ENCODE measurements around the gene ALDH3B2. TPM values are rescaled to one million over a fixed set of nuclear protein-coding genes. Genes with fewer than 3 reads are reported as not detected.

The ALDH3B2 gene
- total RNA-seq, 1 experiment from 2014 or later = not detected

DNA sequence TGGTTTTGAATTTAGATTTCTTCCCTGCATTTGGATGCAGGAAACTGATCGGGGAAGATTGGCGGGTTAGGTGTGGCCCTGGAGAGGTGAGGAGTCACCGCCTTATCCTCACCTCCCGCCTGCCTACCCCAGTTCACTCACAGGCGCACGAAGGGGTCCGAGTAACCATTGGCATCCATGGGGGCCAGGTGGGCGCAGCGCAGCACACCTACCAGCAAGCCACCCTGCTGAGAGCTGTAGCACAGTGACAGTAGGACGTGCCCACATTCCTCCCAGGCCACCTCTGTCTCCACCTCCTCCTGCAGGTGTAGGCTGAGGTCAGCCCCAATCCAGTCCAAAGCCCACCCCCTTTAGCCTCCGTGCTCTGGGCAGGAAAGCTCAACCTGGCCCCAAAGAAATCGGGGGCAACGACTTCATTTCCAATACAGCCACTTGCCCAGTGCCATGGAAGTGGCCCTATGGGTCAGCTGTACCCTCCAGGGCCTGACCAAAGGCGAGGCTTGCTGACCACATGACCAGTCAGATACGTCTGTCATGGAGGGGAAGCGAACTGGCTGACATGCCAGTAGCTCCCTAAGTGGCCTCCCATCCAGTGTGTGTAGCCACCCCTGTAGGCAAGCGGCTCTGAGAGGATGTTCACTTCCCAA, 61.0 kb downstream of the ALDH3B2 start:
- H3K9me3 ChIP-seq (ENCODE audit: control insufficient read depth in 1 of 2, insufficient read depth in 1 of 2, low read depth in 1 of 2, low read length in 2 of 2) = no peaks in the 10 kb centered on the region
- TF ChIP-seq ZFX (IDR thresholded peaks at IDR 0.05) = no peak
- TF ChIP-seq ZNF274 (IDR thresholded peaks at IDR 0.05; ENCODE audit: low read depth, low read length) = no peak
- TF ChIP-seq, protein P1, sequence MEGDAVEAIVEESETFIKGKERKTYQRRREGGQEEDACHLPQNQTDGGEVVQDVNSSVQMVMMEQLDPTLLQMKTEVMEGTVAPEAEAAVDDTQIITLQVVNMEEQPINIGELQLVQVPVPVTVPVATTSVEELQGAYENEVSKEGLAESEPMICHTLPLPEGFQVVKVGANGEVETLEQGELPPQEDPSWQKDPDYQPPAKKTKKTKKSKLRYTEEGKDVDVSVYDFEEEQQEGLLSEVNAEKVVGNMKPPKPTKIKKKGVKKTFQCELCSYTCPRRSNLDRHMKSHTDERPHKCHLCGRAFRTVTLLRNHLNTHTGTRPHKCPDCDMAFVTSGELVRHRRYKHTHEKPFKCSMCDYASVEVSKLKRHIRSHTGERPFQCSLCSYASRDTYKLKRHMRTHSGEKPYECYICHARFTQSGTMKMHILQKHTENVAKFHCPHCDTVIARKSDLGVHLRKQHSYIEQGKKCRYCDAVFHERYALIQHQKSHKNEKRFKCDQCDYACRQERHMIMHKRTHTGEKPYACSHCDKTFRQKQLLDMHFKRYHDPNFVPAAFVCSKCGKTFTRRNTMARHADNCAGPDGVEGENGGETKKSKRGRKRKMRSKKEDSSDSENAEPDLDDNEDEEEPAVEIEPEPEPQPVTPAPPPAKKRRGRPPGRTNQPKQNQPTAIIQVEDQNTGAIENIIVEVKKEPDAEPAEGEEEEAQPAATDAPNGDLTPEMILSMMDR (IDR thresholded peaks at IDR 0.05 in 2 of 3, conservative IDR thresholded peaks at IDR 0.05 in 1 of 3; ENCODE audit: borderline replicate concordance in 1 of 3, insufficient read depth in 1 of 3, low read depth in 2 of 3, low read length in 2 of 3) = no peak
- TF ChIP-seq, protein P2, sequence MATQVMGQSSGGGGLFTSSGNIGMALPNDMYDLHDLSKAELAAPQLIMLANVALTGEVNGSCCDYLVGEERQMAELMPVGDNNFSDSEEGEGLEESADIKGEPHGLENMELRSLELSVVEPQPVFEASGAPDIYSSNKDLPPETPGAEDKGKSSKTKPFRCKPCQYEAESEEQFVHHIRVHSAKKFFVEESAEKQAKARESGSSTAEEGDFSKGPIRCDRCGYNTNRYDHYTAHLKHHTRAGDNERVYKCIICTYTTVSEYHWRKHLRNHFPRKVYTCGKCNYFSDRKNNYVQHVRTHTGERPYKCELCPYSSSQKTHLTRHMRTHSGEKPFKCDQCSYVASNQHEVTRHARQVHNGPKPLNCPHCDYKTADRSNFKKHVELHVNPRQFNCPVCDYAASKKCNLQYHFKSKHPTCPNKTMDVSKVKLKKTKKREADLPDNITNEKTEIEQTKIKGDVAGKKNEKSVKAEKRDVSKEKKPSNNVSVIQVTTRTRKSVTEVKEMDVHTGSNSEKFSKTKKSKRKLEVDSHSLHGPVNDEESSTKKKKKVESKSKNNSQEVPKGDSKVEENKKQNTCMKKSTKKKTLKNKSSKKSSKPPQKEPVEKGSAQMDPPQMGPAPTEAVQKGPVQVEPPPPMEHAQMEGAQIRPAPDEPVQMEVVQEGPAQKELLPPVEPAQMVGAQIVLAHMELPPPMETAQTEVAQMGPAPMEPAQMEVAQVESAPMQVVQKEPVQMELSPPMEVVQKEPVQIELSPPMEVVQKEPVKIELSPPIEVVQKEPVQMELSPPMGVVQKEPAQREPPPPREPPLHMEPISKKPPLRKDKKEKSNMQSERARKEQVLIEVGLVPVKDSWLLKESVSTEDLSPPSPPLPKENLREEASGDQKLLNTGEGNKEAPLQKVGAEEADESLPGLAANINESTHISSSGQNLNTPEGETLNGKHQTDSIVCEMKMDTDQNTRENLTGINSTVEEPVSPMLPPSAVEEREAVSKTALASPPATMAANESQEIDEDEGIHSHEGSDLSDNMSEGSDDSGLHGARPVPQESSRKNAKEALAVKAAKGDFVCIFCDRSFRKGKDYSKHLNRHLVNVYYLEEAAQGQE (IDR thresholded peaks at IDR 0.05; ENCODE audit: low read depth) = no peak
- no peak for TF ChIP-seq SRF (IDR thresholded peaks at IDR 0.05; ENCODE audit: low read depth)
- no peak for TF ChIP-seq YY1 (IDR thresholded peaks at IDR 0.05; ENCODE audit: extremely low read depth, insufficient replicate concordance, low read depth, low read length)
- TF ChIP-seq RAD21 (IDR thresholded peaks at IDR 0.05; ENCODE audit: low read depth) = no peak
- TF ChIP-seq POLR2A (IDR thresholded peaks at IDR 0.05; ENCODE audit: borderline replicate concordance, extremely low read depth, insufficient read depth, insufficient read length) = no peak
- TF ChIP-seq, protein P3, sequence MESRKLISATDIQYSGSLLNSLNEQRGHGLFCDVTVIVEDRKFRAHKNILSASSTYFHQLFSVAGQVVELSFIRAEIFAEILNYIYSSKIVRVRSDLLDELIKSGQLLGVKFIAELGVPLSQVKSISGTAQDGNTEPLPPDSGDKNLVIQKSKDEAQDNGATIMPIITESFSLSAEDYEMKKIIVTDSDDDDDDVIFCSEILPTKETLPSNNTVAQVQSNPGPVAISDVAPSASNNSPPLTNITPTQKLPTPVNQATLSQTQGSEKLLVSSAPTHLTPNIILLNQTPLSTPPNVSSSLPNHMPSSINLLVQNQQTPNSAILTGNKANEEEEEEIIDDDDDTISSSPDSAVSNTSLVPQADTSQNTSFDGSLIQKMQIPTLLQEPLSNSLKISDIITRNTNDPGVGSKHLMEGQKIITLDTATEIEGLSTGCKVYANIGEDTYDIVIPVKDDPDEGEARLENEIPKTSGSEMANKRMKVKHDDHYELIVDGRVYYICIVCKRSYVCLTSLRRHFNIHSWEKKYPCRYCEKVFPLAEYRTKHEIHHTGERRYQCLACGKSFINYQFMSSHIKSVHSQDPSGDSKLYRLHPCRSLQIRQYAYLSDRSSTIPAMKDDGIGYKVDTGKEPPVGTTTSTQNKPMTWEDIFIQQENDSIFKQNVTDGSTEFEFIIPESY (IDR thresholded peaks at IDR 0.05; ENCODE audit: extremely low read depth, insufficient replicate concordance, low read length) = no peak
- TF ChIP-seq, protein P4, sequence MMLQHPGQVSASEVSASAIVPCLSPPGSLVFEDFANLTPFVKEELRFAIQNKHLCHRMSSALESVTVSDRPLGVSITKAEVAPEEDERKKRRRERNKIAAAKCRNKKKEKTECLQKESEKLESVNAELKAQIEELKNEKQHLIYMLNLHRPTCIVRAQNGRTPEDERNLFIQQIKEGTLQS (IDR thresholded peaks at IDR 0.05) = no peak
- TF ChIP-seq EZH2 (IDR thresholded peaks at IDR 0.05) = no peak
- TF ChIP-seq, protein P5, sequence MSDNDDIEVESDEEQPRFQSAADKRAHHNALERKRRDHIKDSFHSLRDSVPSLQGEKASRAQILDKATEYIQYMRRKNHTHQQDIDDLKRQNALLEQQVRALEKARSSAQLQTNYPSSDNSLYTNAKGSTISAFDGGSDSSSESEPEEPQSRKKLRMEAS (IDR thresholded peaks at IDR 0.05) = no peak
- no peak for TF ChIP-seq TCF7L2 (IDR thresholded peaks at IDR 0.05; ENCODE audit: borderline replicate concordance, extremely low read depth, insufficient read depth, insufficient read length)
- TF ChIP-seq EGR1 (IDR thresholded peaks at IDR 0.05; ENCODE audit: low read depth) = no peak
- TF ChIP-seq ELF1 (IDR thresholded peaks at IDR 0.05; ENCODE audit: borderline replicate concordance, low read depth) = no peak
- no peaks in the 10 kb centered on the region for H3K9me2 ChIP-seq (ENCODE audit: insufficient read depth)
- intact Hi-C loops (cut with micrococcal nuclease) = no loop called here
- H3K4me3 ChIP-seq (replicated peaks in 1 of 2; ENCODE audit: low read depth in 1 of 2, low read length in 2 of 2) = no peak overlapping the region
- peaks cover 19% of the 10 kb centered on the region in 2 experiments; a peak in 3 of 4 replicates for H3K36me3 ChIP-seq (ENCODE audit: control insufficient read depth in 1 of 2, insufficient read depth in 2 of 2, low read length in 2 of 2)
- peaks cover 2 to 13% of the 10 kb centered on the region in 2 experiments; a peak in 2 of 4 replicates for H3K4me1 ChIP-seq (ENCODE audit: control insufficient read depth in 1 of 2, insufficient read depth in 2 of 2, low read length in 2 of 2)
- ChIA-PET RAD21 (ENCODE audit: low non-redundant PET in 1 of 2, low total read pairs in 2 of 2, uncharacterized antibody in 2 of 2, unreplicated experiment in 2 of 2) (interaction anchor here (0.9 to 1.1 kb wide), 2 partner anchors 41 to 46 kb away, joined by 3 read pairs; no protein-coding TSS in a partner anchor), POLR2A (no interaction called here), CTCF (interaction anchor here (1.0 to 1.7 kb wide), 9 partner anchors 8 to 178 kb away, joined by 3 to 14 read pairs (median 5); partner anchors contain the start of gene NUDT8)
- no peak for DNase-seq (ENCODE audit: low read depth, low spot score)
- H3K79me2 ChIP-seq (ENCODE audit: insufficient read depth, low read length) = peaks cover 10% of the 10 kb centered on the region; the same call in 1 of the 2 replicates
- no TSS peak for BruUV-seq (replicated peaks)
- no peaks in the 10 kb centered on the region for H4K20me1 ChIP-seq (ENCODE audit: insufficient read depth)
- no peak overlapping the region for H2AFZ ChIP-seq (ENCODE audit: low read depth, low read length, poor library complexity, severe bottlenecking)
- no peak overlapping the region for H3K9ac ChIP-seq (ENCODE audit: low read length)
- no peak overlapping the region; the same call in 1 of the 2 replicates for H3K27ac ChIP-seq (ENCODE audit: low read depth, low read length)
- peak overlapping the region; percentile 48 for H3K4me2 ChIP-seq (ENCODE audit: low read length)
- H3K27me3 ChIP-seq (ENCODE audit: insufficient read depth, low read length) = no peaks in the 10 kb centered on the region
- ATAC-seq = no peak

All from HCT116 (cell line).